Neutrophil (primary cell): ENCODE measurements around the gene PAFAH2.

ENCODE experiments used
- H3K27ac ChIP-seq: fragments of 200-600 bp; sonication (generic); 2 replicates; pipeline ENCODE4 v1.5.1; 2016; ENCODE audit warnings: mild to moderate bottlenecking, moderate library complexity
- H3K27me3 ChIP-seq: fragments of 200-600 bp; sonication (generic); 2 replicates; pipeline ENCODE4 v1.6.0; 2016; ENCODE audit warnings: mild to moderate bottlenecking
- H3K36me3 ChIP-seq: fragments of 200-600 bp; sonication (generic); 2 replicates; pipeline ENCODE4 v1.5.1; 2017
- H3K4me1 ChIP-seq, 2 experiments: fragments of 200-600 bp in 1 of 2; sonication (generic) in 1 of 2; 1 replicate in 1 of 2; 2 replicates in 1 of 2; pipeline versions ENCODE4 v1.5.1 to v1.6.1; 2013 to 2016; ENCODE audit warnings: low read depth in 1 of 2, low read length in 1 of 2, mild to moderate bottlenecking in 1 of 2, moderate library complexity in 1 of 2; ENCODE audit not compliant: control insufficient read depth in 1 of 2, insufficient read depth in 1 of 2
- H3K4me3 ChIP-seq, 2 experiments: fragments of 200-600 bp in 1 of 2; sonication (generic) in 1 of 2; 1 replicate in 1 of 2; 2 replicates in 1 of 2; pipeline ENCODE4 v1.5.1; 2013 to 2016; ENCODE audit warnings: low read depth in 1 of 2, low read length in 1 of 2, mild to moderate bottlenecking in 1 of 2, moderate library complexity in 1 of 2
- H3K9me3 ChIP-seq: fragments of 200-600 bp; sonication (generic); 2 replicates; pipeline ENCODE4 v1.5.1; 2016
- CTCF ChIP-seq: fragments of 200-600 bp; sonication (generic); IDR thresholded peaks from 2 replicates; pipeline ENCODE4 v1.5.1; 2016; ENCODE audit warnings: antibody characterized with exemption

The PAFAH2 gene

GRCh38 chr1:25958465-25958864 is 39.4 kb downstream of the PAFAH2 start:
- H3K36me3 ChIP-seq = peaks cover 29% of the 10 kb centered on the region
- no peaks in the 10 kb centered on the region for H3K4me1 ChIP-seq
- no peak for TF ChIP-seq CTCF
- H3K4me3 ChIP-seq = no peak overlapping the region
- H3K9me3 ChIP-seq = no peaks in the 10 kb centered on the region
- no peak overlapping the region for H3K27ac ChIP-seq
- no peaks in the 10 kb centered on the region for H3K27me3 ChIP-seq

- TF ChIP-seq CTCF = no peak
- Histone ChIP-seq H3K27ac (no peak overlapping the region), H3K27me3 (no peaks in the 10 kb centered on the region), H3K9me3 (no peaks in the 10 kb centered on the region), H3K4me1 (no peaks in the 10 kb centered on the region), H3K36me3 (peaks cover 16% of the 10 kb centered on the region), H3K4me3 (no peak overlapping the region)
Observed at GRCh38 chr1:25955553-25955952, 42.3 kb downstream of the PAFAH2 start.

GRCh38 chr1:25954282-25954938 is 43.5 kb downstream of the PAFAH2 start:
- H3K4me3 ChIP-seq = no peak overlapping the region
- no peaks in the 10 kb centered on the region for H3K4me1 ChIP-seq
- peaks cover 10% of the 10 kb centered on the region for H3K36me3 ChIP-seq
- no peak for TF ChIP-seq CTCF
- no peaks in the 10 kb centered on the region for H3K27me3 ChIP-seq
- no peaks in the 10 kb centered on the region for H3K9me3 ChIP-seq
- H3K27ac ChIP-seq = no peak overlapping the region

GRCh38 chr1:25952841-25953401 is 44.9 kb downstream of the PAFAH2 start:
- no peaks in the 10 kb centered on the region for H3K4me1 ChIP-seq
- H3K27me3 ChIP-seq = no peaks in the 10 kb centered on the region
- no peak for TF ChIP-seq CTCF
- no peaks in the 10 kb centered on the region for H3K9me3 ChIP-seq
- H3K27ac ChIP-seq = no peak overlapping the region
- H3K36me3 ChIP-seq = no peaks in the 10 kb centered on the region
- H3K4me3 ChIP-seq = no peak overlapping the region

GRCh38 chr1:25948641-25949040 is 49.2 kb downstream of the PAFAH2 start:
- H3K4me1 ChIP-seq = no peaks in the 10 kb centered on the region
- no peak for TF ChIP-seq CTCF
- no peaks in the 10 kb centered on the region for H3K27me3 ChIP-seq
- no peaks in the 10 kb centered on the region for H3K9me3 ChIP-seq
- H3K36me3 ChIP-seq = no peaks in the 10 kb centered on the region
- no peak overlapping the region for H3K4me3 ChIP-seq
- no peak overlapping the region for H3K27ac ChIP-seq
